Umbilical cord (tissue), 2 donors: ENCODE data around the gene DENND4C. TPM values are rescaled to one million over a fixed set of nuclear protein-coding genes. Genes with fewer than 3 reads are reported as not detected.
"Not testable (repeated sequence)": the region's sequence is repeated elsewhere in the genome, so short reads cannot be mapped to it uniquely, and the experiment has no call there.

ENCODE experiments used
- DNase-seq: peaks from one replicate; pipeline ENCODE4 v3.0.0-alpha.2; 2015; ENCODE audit warnings: low spot score
- total RNA-seq: library from RNA; depleted of rRNA; stranded (reverse); fragments of >200 nt; gene quantifications from one replicate; pipeline ENCODE4 v1.2.3, GENCODE V29; 2014; ENCODE audit warnings: low replicate concordance; ENCODE audit not compliant: insufficient read depth

DENND4C gene
- total RNA-seq, 1 donor from 2014 or later = 121 TPM

DNA sequence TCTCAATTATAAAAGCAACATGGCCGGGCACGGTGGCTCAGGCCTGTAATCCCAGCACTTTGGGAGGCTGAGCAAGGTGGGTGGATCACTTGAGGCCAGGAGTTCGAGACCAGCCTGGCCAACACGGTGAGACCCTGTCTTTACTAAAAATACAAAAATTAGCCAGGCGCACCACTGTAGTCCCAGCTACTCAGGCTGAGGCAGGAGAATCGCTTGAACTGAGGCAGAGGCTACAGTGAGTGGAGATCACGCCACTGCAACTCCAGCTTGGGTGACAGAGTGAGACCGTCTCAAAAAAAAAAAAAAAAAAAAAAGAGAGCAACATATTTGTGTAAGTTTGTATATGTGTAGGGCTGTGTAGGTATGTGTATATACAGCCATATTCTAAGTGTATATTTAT is 142.1 kb downstream of the DENND4C start:
- no peak for DNase-seq

DNA sequence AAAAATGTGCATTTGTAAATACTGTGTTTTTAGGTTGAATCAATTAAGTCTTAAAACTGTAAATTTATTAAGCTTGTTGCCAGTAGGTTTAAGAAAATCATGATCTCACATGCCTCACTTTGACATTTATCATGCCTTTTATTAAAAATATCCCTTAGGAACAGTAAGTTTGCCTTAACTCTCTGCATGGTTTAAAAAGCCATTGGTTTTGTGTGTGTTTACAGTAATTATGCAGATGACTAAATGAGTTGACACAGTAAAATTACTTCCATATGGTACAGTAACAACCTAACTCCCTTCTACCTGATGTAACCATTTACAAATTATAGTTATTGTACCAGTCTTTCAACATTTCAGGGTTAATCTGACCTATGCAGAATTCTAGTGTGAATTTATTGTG is 143.0 kb downstream of the DENND4C start:
- DNase-seq = no peak

DNA sequence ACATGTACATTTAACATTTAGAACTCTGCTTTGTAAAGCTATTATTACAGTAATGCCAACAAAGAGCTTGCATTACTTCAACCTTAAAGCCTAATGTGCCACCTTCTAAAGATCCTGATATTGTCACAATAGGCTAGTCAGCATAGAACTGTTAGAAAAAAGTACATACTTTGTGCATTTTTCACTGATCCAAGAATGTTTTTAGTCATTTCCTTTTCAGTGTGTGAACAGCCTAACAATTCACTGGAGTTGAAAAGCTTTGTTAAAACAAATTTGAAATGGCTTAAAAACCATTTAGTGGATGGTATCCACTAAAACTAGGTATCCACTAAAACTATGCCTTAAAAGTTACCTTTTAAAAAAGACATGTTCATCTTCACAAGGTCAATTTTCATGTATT is 145.0 kb downstream of the DENND4C start:
- no peak for DNase-seq

DNA sequence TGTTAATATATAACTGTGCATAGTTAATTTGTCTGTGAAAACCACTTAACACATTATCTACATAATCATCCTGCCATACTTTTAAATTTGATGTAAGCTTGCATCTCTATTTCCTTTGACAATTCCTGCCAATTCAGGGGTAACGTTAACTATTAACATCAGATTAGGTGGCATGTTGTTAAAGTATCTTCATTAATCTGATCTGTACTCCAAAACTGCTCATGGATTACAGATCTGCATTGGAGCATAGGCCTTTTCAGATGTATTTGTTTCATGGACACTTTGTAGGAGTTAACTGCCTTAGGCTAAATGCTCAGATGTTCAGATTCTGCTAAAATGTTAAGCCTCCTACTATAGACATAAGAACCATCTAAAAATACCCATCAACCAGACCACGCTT is 146.4 kb downstream of the DENND4C start:
- no peak for DNase-seq

GRCh38 chr9:19378164-19378563 is 147.7 kb downstream of the DENND4C start:
- DNase-seq = no peak

DNA sequence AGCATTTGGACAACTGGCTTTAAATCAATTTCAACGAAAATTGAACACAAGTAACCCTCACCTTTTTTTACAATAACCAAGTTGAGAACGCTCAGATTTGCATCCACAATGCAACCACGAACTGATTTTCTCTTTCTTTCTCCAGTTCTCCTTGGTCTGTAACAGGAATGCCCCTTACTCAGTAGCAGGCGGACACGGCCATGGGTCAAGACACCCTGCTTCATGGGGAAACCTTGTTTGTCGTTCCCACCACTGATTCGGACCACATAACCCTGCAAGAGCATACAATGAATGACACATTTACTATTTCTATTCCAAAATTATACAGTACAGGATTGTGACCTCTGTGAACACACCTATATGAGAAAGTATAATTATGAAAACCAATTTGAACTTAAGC is 148.2 kb downstream of the DENND4C start:
- DNase-seq = no peak

GRCh38 chr9:19379283-19379682 is 148.8 kb downstream of the DENND4C start:
- DNase-seq = no peak

GRCh38 chr9:19379697-19380046 is 149.2 kb downstream of the DENND4C start:
- no peak for DNase-seq

- DNase-seq = no peak
Measured at GRCh38 chr9:19380826-19381075, 150.3 kb downstream of the DENND4C start.

DNA sequence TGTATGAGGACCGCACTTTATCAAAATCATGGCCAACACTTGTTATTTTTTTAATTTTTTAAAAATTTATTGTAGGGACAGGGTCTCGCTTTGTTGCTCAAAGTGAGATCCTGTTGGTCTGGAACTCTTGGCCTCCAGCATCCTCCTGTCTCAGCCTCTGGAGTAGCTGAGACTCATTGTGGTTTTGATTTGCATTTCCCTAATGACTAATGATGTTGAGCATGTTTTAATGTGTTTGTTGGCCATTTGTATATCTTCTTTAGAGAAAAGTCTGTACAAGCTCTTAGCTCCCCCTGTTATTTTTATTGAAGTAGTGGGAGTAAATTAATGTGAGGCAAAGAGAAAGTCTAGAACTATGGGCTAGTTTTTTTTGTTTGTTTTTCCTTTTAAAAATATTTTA is 151.2 kb downstream of the DENND4C start:
- no peak for DNase-seq

- DNase-seq = not testable (repeated sequence)
Measured at GRCh38 chr9:19385212-19385611, 154.7 kb downstream of the DENND4C start.

- DNase-seq = no peak
Measured at GRCh38 chr9:19385786-19386501, 155.5 kb downstream of the DENND4C start.

GRCh38 chr9:19386502-19387044 is 156.1 kb downstream of the DENND4C start:
- DNase-seq = no peak

GRCh38 chr9:19387317-19387716 is 156.8 kb downstream of the DENND4C start:
- peak; percentile 27 for DNase-seq

- DNase-seq = not testable (repeated sequence)
Measured at GRCh38 chr9:19389539-19389938, 159.0 kb downstream of the DENND4C start.

DNA sequence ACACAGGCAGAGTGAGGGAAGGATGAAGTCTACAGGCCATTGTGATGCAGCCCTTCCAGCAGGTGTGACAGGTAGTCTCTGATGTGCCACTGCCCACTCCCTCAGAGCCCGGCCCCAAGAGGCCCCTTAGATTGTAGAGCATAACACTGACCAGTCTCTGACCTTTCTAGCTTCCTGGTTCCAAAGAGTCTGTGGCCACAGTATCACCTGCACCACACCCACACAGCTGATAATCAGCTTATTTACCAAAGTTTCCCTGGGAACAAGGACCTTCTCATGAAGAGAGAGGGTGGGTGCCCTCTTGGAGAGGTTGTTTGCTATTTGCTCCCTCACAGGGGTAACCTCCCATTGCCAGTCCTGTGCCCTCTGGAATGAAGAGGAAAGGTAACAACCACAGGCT is 167.4 kb downstream of the DENND4C start:
- DNase-seq = no peak

DNA sequence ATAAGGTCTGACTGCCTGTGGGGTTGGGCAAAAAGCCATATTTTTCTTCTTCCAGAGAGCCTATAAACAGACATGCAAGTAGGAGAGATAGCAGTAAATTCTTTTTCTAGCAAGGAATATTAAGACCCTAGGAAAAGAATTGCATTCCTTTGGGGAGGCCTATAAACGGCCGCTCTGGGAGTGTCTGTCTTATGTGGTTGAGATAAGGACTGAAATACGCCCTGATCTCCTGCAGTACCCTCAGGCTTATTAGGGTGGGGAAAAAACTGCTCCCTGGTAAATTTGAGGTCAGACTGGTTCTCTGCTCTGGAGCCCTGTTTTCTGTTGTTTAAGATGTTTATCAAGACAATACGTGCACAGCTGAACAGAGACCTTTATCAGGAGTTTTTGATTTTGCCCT is 172.7 kb downstream of the DENND4C start:
- DNase-seq = not testable (repeated sequence)

- DNase-seq = peak; percentile 32
Measured at GRCh38 chr9:19404283-19405075, 174.0 kb downstream of the DENND4C start.

- no peak for DNase-seq
Measured at GRCh38 chr9:19405771-19406170, 175.3 kb downstream of the DENND4C start.

DNA sequence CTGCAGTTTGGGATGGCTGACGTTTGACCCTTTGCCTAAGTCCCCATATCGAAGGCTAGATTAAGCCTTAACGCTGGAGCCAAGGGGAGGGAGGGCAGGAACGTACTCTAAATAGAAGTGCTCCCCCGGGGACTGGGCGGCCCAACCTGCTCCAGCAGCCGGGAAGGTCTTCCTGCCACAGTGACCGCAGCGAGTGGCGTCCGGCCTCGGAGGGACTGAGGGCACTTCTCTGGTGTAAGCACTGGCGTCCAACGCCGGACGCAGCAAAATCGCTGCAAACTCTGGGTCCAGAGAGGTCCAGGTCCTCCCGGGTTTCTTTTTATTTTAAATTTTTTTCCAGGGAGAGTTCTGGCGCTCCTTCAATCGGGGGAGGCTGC is 177.8 kb downstream of the DENND4C start:
- DNase-seq = no peak

GRCh38 chr9:19408693-19409400 is 178.4 kb downstream of the DENND4C start, which contains the start of gene ACER2:
TSS of gene ACER2 (plus strand) at chr9:19409009. CDS start at chr9:19409085, 76 bp downstream.
- peak; percentile 93 for DNase-seq

DNA sequence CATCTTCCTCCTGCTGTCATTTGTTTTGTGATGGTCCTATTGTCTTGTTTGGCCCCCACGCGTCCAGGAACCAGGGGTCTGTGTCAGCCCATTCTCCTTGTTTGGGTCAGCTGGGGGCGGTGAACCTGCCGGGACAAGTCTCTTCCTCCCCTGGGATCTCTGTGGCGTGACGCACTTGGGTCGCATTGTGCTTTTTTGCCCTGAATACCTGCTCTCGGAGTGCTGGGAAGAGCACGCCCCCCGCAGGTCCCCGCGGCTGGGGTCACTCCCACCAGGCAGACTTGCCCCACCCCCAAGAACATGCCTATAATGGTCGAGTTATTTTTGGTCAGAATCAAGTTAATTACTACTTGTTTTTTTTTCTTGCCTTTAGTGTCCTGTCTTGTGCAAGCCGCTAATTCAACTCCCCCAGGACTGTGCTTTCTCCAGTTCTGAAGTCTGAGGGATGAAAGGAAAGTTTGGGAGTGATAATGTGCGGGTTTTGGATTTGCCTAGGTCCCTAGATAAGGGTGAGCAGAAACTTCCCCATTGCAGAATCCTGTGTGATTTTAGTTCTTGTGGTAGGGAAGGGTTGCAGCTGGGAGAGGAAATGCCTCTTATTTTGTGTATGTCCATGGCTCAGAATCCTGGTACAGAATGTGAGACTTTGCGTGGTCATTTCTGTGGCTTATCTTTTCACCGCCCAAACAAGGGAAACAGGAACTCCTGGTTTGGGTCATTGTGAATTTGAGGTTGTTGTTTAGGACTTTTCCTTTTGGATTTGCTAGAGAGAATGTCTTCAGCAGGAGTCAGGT is 179.1 kb downstream of the DENND4C start:
- DNase-seq = peak; percentile 23
